NCI-H82 (cell line): Measurements from ENCODE around the gene PNPLA6.

Experiments used
- DNase-seq: peaks from one replicate; lab custom pipeline; 2025; lab: John Stamatoyannopoulos, UW

Gene PNPLA6

GRCh38 chr19:7515645-7516151, 19.8 kb upstream of the PNPLA6 start, which contains the start of gene ZNF358:
TSS of gene ZNF358 (plus strand) at chr19:7516103. CDS start at chr19:7519243, 3,140 bp downstream.
- DNase-seq = peak; percentile 78

- no peak for DNase-seq
Measured at GRCh38 chr19:7516333-7516732, 19.2 kb upstream of the PNPLA6 start.

- no peak for DNase-seq
Measured at GRCh38 chr19:7516878-7517277, 18.6 kb upstream of the PNPLA6 start.

- DNase-seq = no peak
Measured at GRCh38 chr19:7519361-7520130, 16.0 kb upstream of the PNPLA6 start.

GRCh38 chr19:7520131-7521051, 15.1 kb upstream of the PNPLA6 start:
- DNase-seq = no peak

- DNase-seq = peak; percentile 26
Measured at GRCh38 chr19:7521551-7522071, 13.9 kb upstream of the PNPLA6 start.

GRCh38 chr19:7522072-7522922, 13.2 kb upstream of the PNPLA6 start, which contains the start of gene MCOLN1:
TSS of gene MCOLN1 (plus strand) at chr19:7522624. CDS start at chr19:7522751, 127 bp downstream.
- peak; percentile 98 for DNase-seq

- peak; percentile 19 for DNase-seq
Measured at GRCh38 chr19:7522923-7523667, 12.4 kb upstream of the PNPLA6 start.

- DNase-seq = no peak
Measured at GRCh38 chr19:7524523-7524922, 11.0 kb upstream of the PNPLA6 start.

GRCh38 chr19:7524992-7525739, 10.4 kb upstream of the PNPLA6 start:
- no peak for DNase-seq

GRCh38 chr19:7526059-7526929, 9.2 kb upstream of the PNPLA6 start:
- DNase-seq = no peak

GRCh38 chr19:7527516-7528191, 7.9 kb upstream of the PNPLA6 start:
- no peak for DNase-seq

GRCh38 chr19:7528192-7528519, 7.4 kb upstream of the PNPLA6 start:
- no peak for DNase-seq

- DNase-seq = no peak
Measured at GRCh38 chr19:7528522-7529245, 6.8 kb upstream of the PNPLA6 start.

- DNase-seq = no peak
Measured at GRCh38 chr19:7529246-7529600, 6.3 kb upstream of the PNPLA6 start.

- DNase-seq = no peak
Measured at GRCh38 chr19:7529610-7530490, 5.7 kb upstream of the PNPLA6 start.
